ENCODE measurements around the gene RUSC2. TPM values are rescaled to one million over a fixed set of nuclear protein-coding genes. Genes with fewer than 3 reads are reported as not detected.

RUSC2 gene
- total and polyA plus RNA-seq, 9 donors, result 7.4 to 41.1 (median 26.4) TPM

DNA sequence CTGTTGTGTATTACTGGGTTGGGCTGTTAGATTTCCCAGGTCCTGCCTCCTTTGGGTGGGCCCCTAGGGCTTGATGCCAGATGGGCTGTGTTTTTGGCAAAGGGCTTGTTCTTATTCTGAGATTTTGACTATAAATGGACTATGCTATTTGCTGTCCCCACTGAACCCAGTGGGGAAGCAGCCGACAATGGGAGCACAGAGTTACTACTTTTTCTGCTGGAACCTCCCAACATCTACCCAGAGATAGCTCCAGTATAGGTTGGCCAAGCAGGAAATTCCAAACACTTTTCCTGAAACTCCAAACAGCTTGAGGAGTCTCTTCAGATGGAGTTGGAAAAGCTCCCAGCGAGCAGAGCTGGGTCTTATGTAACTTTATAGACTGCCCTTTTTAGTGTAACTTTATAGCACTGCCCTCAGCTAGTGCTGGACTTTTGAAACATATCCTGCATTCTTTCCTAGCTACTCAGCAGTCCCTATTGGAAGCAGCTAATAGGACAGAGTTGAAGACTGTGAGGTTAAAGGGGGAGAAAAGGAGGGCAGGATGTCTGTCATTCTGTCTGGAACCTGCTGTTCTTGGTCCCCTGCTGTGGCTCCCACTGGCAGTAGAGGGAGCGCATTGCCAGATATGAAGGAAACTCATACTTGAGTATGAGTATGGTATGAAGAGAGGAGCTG, 21.0 kb downstream of the RUSC2 start:
- H3K4me1 ChIP-seq (ENCODE audit: insufficient read depth), result peaks cover 5% of the 10 kb centered on the region
- H3K9me3 ChIP-seq, result no peaks in the 10 kb centered on the region
- 9 to 11% (median 9%) methylated on average over 3 of the region's 3 CpGs for WGBS, 3 donors
- H3K27me3 ChIP-seq, result no peaks in the 10 kb centered on the region
- intact Hi-C loops (cut with DNase I), result no loop called here
- H3K4me3 ChIP-seq, result no peak overlapping the region
- H3K36me3 ChIP-seq, result no peaks in the 10 kb centered on the region
- no peak for TF ChIP-seq POLR2A (IDR thresholded peaks at IDR 0.05)
- TF ChIP-seq, protein P1, sequence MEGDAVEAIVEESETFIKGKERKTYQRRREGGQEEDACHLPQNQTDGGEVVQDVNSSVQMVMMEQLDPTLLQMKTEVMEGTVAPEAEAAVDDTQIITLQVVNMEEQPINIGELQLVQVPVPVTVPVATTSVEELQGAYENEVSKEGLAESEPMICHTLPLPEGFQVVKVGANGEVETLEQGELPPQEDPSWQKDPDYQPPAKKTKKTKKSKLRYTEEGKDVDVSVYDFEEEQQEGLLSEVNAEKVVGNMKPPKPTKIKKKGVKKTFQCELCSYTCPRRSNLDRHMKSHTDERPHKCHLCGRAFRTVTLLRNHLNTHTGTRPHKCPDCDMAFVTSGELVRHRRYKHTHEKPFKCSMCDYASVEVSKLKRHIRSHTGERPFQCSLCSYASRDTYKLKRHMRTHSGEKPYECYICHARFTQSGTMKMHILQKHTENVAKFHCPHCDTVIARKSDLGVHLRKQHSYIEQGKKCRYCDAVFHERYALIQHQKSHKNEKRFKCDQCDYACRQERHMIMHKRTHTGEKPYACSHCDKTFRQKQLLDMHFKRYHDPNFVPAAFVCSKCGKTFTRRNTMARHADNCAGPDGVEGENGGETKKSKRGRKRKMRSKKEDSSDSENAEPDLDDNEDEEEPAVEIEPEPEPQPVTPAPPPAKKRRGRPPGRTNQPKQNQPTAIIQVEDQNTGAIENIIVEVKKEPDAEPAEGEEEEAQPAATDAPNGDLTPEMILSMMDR (IDR thresholded peaks at IDR 0.05), result peak in 1 of 3 donors; percentile 14
- DNase-seq, result peak; percentile 79 to 84 (median 81)
- peak overlapping the region; percentile 13 to 74 for H3K27ac ChIP-seq

DNA sequence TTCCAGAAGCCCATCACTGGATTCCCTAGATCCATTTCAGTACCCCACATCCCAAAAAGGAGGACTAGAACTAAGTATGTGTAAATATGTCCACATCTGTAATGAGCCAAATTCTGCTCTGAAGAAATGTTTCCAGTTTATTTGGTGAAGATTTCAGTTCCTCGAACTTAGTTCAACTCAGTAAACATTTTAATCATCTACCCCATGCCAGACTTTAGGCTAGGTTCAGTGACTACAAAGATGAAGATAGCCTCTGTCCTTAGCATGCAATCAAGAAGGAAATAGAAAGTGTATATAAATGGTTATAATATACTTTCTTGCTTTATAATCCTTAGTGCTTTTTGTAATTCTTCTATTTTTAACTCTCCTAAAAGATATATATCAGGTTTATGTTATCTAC, 21.5 kb downstream of the RUSC2 start:
- intact Hi-C loops (cut with DNase I), result no loop called here
- TF ChIP-seq POLR2A (IDR thresholded peaks at IDR 0.05), result no peak
- TF ChIP-seq, protein P1 (IDR thresholded peaks at IDR 0.05), result no peak
- TF ChIP-seq EP300 (IDR thresholded peaks at IDR 0.05), result no peak

DNA sequence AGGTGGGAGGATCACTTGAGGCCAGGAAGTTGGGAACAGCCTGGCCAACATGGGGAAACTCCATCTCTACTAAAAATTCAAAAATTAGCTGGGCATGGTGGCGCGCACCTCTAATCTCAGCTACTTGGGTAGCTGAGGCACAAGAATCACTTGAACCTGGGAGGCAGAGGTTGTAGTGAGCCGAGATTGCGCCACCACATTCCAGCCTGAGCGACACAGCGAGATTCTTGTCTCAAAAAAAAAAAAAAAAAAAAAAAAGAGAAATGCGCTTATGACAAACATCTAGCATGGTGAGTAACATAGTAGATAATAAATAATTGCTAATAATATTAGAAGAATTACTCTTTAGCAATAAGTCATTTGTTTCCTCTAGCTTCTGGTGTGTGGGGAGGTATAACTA, 25.9 kb downstream of the RUSC2 start:
- WGBS, 3 donors, result 92 to 95% (median 93%) methylated on average over 7 of the region's 7 CpGs

More for the DNA sequence above, 21.5 kb downstream of the RUSC2 start:
- no peak for DNase-seq
- peaks cover 5% of the 10 kb centered on the region for H3K4me1 ChIP-seq (ENCODE audit: insufficient read depth)
- H3K27ac ChIP-seq, result peak overlapping the region; percentile 13 to 74
- WGBS, 3 donors, result 0 to 9% (median 6%) methylated on average over 1 of the region's 1 CpG
- H3K27me3 ChIP-seq, result no peaks in the 10 kb centered on the region
- no peak overlapping the region for H3K4me3 ChIP-seq
- no peaks in the 10 kb centered on the region for H3K36me3 ChIP-seq
- H3K9me3 ChIP-seq, result no peaks in the 10 kb centered on the region

DNA sequence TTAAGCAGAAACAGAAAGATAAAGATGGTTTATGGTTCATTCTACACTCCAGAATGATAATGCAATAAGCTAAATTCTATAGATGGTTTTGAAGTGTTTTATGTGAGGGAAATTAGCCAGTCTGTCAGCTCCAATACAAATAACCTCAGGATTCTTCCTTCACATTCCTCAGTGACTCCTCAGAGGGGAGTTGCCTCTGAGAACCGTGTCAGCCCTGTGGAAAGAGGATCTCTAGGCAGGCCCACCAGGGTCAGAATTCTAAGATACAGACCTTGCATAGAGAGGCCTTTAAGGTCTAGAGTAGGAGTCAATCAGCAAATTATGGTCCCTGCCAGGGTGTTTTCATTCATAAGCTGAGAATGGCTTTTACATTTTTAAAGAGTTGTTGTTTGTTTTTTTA, 26.6 kb downstream of the RUSC2 start:
- Histone ChIP-seq H3K27ac (no peak overlapping the region), H3K4me1 (ENCODE audit: insufficient read depth) (peaks cover 19% of the 10 kb centered on the region), H3K27me3 (no peaks in the 10 kb centered on the region), H3K4me3 (no peak overlapping the region), H3K36me3 (no peaks in the 10 kb centered on the region), H3K9me3 (no peaks in the 10 kb centered on the region)
- TF ChIP-seq POLR2A (IDR thresholded peaks at IDR 0.05) (no peak), EP300 (IDR thresholded peaks at IDR 0.05) (no peak)
- TF ChIP-seq, protein P1 (IDR thresholded peaks at IDR 0.05), result no peak
- no peak for DNase-seq
- WGBS, 3 donors, result 2 to 15% (median 8%) methylated on average over 1 of the region's 1 CpG
- intact Hi-C loops (cut with DNase I), result no loop called here

More for the DNA sequence above, 25.9 kb downstream of the RUSC2 start:
- DNase-seq, result no peak
- H3K27ac ChIP-seq, result no peak overlapping the region
- intact Hi-C loops (cut with DNase I), result no loop called here
- peaks cover 19% of the 10 kb centered on the region for H3K4me1 ChIP-seq (ENCODE audit: insufficient read depth)
- H3K4me3 ChIP-seq, result no peak overlapping the region
- TF ChIP-seq, protein P1 (IDR thresholded peaks at IDR 0.05), result no peak
- TF ChIP-seq EP300 (IDR thresholded peaks at IDR 0.05), result no peak
- no peak for TF ChIP-seq POLR2A (IDR thresholded peaks at IDR 0.05)
- no peaks in the 10 kb centered on the region for H3K36me3 ChIP-seq
- H3K27me3 ChIP-seq, result no peaks in the 10 kb centered on the region
- H3K9me3 ChIP-seq, result no peaks in the 10 kb centered on the region

All from ovary (tissue), 9 donors.